GM10266 (cell line): ENCODE measurements around the gene EPHA6.
A peak's percentile ranks its signal among the peaks of the same experiment; 100 is the strongest.

ENCODE experiments used
- DNase-seq: peaks from one replicate; pipeline ENCODE4 v3.0.0; 2012; ENCODE audit errors: extremely low spot score
- TF ChIP-seq, protein P1 (sequence below): IDR thresholded peaks from 2 replicates; pipeline ENCODE4 v1.5.1; 2012; ENCODE audit warnings: mild to moderate bottlenecking, low read depth; ENCODE audit not compliant: control insufficient read depth, insufficient read depth; ENCODE audit errors: missing control alignments

Gene EPHA6

DNA sequence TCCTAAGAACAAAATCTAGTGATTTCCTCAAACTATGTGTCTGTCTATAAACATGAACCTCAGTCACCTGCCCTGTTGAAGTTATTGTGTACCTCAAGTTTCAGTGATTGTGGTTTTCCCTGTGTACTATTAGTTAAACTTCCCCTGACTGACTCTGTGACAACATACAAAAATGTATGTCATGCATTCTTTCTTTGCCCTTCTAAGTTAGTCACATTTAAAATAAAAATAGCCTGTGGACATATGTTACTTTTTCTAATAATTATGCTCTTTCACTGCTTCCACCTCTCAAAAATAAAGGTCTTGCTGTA, 29.8 kb downstream of the EPHA6 start:
- no peak for DNase-seq
- TF ChIP-seq, protein P1, sequence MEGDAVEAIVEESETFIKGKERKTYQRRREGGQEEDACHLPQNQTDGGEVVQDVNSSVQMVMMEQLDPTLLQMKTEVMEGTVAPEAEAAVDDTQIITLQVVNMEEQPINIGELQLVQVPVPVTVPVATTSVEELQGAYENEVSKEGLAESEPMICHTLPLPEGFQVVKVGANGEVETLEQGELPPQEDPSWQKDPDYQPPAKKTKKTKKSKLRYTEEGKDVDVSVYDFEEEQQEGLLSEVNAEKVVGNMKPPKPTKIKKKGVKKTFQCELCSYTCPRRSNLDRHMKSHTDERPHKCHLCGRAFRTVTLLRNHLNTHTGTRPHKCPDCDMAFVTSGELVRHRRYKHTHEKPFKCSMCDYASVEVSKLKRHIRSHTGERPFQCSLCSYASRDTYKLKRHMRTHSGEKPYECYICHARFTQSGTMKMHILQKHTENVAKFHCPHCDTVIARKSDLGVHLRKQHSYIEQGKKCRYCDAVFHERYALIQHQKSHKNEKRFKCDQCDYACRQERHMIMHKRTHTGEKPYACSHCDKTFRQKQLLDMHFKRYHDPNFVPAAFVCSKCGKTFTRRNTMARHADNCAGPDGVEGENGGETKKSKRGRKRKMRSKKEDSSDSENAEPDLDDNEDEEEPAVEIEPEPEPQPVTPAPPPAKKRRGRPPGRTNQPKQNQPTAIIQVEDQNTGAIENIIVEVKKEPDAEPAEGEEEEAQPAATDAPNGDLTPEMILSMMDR: no peak

DNA sequence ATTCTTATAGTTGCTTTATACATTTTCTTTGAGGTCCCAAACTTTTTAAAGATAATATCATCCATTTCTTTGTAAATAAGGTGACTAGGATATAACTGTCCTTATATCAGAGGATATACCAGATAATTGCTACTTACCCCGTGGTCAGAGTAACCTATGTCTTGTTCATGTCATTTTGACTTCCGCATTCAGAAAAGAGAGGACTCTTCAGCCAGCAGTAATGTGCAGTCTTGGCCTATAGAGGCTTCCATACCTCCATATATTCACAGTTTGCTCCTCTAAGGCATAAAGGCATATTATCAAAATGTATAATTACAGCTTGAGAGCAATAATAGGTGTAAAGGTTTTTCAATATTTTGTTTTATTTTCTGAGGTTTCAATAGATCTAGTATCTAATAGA, 38.5 kb downstream of the EPHA6 start:
- DNase-seq: no peak
- TF ChIP-seq, protein P1: no peak

GRCh38 chr3:96860882-96861281, 46.5 kb downstream of the EPHA6 start:
- TF ChIP-seq, protein P1: no peak
- no peak for DNase-seq

DNA sequence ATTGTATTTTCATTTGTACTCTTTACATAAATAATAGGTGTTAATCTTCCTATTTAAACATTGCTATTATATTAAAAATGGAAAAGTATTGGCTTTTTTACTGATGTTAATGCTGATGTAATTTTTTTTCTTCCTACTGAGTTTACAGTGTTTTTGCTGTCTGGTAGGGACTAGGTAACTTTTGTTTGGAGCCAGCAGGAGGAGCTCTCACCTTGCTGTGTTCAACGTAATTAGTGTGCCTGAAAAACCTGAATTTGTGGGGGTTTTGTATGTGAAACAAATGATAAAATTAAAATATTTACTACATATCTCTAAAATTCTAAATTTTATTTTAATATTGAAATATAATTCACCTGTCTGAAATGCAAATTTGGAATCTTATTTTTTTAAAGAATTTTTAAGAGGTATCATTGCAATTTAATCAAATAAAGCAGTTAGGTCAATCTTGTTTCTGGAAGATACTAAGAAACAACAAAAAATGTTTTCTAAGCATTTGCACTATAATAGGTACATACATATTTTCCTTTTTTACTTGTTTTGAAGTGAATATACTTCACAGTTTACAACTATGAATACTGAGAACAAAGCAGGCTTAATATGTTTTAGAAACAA, 48.8 kb downstream of the EPHA6 start:
- TF ChIP-seq, protein P1: peak; percentile 62
- peak; percentile 8 for DNase-seq

DNA sequence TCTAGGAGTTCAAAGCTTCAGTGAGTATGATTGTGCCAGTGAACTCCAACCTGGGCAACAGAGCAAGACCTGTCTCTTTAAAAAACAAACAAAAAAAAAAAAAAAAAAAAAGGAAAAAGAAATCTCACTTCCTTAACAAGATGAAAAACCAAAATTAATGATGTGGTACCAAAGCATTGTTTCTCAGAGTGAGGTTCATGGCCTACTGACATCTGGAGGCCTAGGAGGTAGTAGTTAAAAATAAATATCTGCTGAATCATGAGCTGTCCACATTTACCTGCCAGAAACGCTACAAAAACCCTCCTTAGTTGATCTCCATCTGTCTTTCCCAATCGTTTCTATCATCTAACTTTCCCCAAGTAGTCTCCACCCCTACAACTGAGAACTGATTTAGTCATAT, 51.2 kb downstream of the EPHA6 start:
- no peak for DNase-seq
- TF ChIP-seq, protein P1: no peak

DNA sequence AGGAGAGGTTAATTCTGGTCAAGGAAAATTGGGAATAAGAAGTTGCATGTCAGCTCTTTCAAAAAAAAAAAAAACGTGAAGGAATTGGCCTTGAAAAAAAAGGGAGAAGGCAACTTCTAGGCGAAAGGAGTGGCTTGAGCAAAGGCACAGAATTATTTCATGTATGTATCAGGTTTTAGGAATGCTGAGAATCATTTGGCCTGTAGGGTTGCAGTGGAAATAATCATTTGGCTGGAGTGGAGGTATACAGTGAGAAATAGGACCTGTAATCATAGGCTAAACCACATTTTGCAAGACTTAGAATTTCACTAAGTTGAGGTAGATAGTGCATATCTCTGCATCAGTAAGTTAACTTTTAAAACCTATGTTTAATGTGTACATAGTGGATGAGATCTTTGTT, 54.9 kb downstream of the EPHA6 start:
- TF ChIP-seq, protein P1: no peak
- no peak for DNase-seq

GRCh38 chr3:96877510-96877909, 63.1 kb downstream of the EPHA6 start:
- no peak for DNase-seq

More at GRCh38 chr3:96877510-96877909, 63.1 kb downstream of the EPHA6 start:
- TF ChIP-seq, protein P1: no peak
